Subcutaneous adipose tissue (tissue), 4 donors: ENCODE data around the gene TJP3. TPM values are rescaled to one million over a fixed set of nuclear protein-coding genes. Genes with fewer than 3 reads are reported as not detected.

ENCODE experiments used
- total RNA-seq, 4 donors: library from RNA; depleted of rRNA; stranded (reverse); fragments of >200 nt; gene quantifications; one replicate each; pipeline ENCODE4 v1.1.0, GENCODE V29; 2016
- TF ChIP-seq, protein P1 (sequence below): fragments of 450-650 bp; IDR thresholded peaks from one replicate; pipeline ENCODE4 v1.5.1; 2016; ENCODE audit warnings: low read depth, mild to moderate bottlenecking, control low read depth, antibody characterized with exemption, moderate library complexity

TJP3 gene
- total RNA-seq, 4 donors from 2014 or later, result 0.22 TPM; not detected in 3

DNA sequence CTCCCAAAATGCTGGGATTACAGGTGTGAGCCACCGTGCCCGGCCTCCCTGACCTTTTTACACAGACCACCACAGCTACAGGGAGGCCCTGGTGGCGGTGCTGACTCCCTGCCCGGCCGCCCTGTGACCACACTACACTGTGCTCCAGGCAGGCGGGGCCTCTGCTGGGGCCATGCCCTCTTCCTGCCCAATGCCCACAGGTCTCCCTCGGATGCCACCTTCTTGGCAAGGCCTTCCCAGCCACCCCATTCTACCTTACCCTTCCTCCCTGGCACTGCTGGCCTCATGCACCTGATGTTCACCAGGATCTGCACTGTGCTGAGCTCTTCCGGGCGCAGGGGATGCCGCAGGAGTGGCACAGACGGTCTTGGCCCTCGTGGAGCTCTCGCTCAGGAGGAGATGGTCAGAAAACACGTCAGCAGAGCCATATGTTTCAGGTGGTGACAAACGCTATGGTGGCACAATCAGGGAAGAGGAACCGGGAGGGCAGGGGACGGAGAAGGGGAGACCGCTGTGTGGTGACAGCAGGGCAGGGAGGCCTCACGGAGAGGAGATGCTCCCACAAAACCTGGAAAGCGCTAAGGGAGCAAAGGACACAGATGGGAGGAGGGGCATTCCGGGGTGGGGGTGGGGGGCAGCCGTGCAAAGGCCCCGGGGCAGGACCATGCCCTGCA is 12.1 kb upstream of the TJP3 start:
- TF ChIP-seq, protein P1, sequence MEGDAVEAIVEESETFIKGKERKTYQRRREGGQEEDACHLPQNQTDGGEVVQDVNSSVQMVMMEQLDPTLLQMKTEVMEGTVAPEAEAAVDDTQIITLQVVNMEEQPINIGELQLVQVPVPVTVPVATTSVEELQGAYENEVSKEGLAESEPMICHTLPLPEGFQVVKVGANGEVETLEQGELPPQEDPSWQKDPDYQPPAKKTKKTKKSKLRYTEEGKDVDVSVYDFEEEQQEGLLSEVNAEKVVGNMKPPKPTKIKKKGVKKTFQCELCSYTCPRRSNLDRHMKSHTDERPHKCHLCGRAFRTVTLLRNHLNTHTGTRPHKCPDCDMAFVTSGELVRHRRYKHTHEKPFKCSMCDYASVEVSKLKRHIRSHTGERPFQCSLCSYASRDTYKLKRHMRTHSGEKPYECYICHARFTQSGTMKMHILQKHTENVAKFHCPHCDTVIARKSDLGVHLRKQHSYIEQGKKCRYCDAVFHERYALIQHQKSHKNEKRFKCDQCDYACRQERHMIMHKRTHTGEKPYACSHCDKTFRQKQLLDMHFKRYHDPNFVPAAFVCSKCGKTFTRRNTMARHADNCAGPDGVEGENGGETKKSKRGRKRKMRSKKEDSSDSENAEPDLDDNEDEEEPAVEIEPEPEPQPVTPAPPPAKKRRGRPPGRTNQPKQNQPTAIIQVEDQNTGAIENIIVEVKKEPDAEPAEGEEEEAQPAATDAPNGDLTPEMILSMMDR, result no peak

DNA sequence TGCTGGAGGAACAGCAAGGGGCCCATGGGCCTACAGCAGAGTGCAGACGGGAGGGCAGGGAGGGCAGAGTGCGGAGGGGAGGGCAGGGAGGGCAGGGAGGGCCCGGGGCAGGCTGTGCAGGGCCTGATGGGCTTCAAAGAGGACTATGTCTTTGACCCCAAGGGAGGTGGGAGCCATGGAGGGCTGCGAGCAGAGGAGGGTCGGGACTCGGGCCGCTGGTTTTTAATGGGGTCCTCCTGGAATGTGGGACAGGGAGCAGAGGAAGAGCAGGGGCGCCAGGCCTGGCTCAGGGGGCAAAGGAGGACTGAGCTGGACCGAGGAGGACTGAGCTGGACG is 11.6 kb upstream of the TJP3 start:
- TF ChIP-seq, protein P1, result no peak

DNA sequence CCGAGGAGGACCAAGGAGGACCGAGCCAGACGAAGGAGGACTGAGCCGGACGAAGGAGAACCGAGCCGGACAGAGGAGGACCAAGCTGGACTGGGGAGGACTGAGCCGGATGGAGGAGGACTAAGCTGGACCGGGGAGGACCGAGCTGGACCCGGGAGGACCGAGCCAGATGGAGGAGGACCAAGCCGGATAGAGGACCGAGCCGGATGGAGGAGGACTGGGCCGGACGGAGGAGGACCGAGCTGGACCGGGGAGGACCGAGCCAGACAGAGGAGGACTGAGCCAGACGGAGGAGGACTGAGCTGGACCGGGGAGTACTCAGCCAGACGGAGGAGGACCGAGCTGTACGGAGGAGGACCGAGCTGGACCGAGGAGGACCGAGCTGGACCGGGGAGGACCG is 11.1 kb upstream of the TJP3 start:
- TF ChIP-seq, protein P1, result no peak

DNA sequence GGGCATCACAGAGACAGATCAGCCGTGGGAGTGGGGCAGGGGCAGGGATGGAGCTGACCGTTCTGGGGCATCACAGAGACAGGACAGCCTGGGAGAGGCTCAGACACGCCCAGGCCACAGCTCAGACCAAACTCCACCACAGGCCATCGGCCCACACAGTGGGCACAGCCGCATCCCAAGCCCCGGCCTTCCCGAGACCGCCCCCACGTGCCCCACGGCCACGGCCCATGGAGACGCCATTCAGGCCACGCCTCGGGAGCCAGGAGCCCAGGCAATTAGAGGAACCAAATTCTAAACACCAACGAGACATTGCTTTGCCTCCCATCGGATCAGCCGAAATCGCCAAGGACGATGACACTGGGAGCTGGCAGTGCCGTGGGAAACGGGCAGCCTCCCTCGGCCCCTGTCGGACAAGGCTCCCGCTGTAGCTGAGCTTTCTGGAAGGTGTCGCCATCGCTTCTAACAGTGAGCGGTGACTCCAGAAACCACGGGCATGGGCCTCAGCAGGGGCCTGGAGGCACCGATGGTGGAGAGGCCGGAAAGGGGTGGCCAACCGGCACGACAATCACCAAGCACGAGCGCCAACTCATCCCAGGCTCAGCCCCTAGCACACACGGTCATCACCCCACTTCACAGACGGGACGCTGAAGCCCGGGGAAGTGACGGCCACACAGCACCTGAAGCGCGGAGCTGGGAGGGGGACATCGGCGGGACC is 10.4 kb upstream of the TJP3 start:
- TF ChIP-seq, protein P1, result no peak

DNA sequence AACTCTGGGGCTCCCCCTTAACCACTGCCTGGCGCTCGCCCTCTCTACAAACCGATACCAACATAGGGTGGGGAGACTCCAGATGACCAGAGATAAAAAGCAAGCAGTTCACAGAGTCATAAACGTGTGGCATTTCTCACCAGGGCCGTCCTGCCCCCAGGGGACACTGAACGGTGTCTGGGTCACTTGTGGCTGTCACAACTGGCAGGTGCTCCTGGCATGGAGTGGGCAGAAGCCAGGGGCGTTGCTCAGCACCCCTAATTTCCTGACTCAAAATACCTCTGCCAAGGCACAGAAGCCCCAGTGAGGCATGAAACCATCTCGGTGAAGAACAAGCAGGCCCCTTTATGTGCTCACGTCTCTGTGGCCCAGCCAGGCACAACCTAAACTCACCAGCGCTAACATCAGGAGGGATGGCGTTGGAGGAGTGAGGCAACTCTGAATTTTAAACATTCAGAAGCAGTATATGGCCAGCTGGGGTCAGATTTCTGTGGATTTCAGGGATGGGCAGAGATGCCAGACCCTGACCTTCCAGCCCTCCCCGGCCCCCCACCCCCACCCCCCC is 9.7 kb upstream of the TJP3 start:
- TF ChIP-seq, protein P1, result no peak

DNA sequence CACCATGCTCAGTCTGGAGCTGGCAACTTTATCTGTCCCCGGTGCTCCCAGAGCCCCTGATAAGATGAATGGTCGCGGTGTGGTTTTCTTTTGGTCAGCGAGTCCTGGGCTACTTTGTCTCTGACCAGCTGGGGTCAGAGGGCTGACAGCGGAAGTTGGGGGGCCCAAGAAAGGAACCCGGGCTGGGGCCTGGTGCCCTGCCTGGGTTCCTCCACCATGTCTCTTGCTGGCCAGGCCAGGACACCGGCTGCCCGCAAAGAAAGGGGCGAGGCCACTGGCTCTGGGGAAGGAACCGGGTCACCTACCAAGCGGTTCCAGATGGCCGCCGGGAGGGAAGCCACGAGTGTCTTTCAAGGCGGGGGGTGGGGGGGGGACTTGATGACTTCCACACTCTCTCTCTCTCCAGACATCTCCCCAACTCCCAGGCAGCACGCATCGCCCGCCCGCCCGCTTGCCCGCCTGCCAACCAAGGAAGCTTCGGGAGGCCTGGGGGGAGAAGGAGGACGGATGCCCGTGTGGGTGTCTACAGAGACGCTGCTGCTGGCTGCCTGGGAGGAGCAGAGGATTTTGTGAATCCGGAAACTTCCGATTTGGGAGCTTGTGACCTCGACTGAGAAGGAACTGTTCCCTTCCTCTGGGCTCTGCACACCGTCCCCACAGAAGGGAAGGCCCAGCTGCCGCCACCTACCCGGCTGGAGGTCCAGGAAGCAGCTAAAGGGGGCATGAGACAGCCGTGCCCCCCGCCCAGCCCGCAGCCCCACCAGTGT is 9.0 kb upstream of the TJP3 start:
- TF ChIP-seq, protein P1, result no peak

DNA sequence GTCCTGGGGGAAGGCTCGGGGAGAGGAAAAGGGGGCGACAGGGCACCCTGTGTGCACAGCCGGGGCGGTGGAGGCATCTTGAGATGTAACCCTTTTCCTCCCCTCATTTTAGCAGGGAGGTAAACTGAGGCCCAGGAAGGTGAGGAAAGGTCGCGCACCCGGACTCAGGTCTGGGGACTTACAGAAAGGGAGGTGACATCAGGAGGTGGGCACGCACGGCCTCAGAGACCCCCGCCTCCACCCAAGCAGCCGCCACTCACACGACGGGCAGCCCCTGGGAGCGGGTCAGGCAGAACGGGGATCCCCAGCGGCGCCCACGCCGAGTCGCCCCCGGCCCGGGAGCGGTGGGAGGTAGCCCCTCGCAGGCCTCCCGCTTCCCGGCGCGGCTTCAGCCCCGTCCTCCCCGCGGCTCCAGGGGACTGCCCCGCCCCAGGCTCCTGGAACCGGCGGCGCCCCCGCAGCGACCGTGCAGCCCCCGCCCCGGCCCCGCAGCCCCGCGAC is 8.4 kb upstream of the TJP3 start:
- TF ChIP-seq, protein P1, result no peak
